ENCODE results near the gene CRACR2A. TPM values are rescaled to one million over a fixed set of nuclear protein-coding genes. Genes with fewer than 3 reads are reported as not detected.

CRACR2A gene
- total and polyA plus RNA-seq, 9 of the 15 experiments (the other 6 are each of a cell fraction or from before 2014, with no cell fraction given) = 2.1 to 15.1 (median 10.4) TPM

GRCh38 chr12:3620856-3621255 is 132.1 kb downstream of the CRACR2A start:
- ChIA-PET CTCF (ENCODE audit: low intra/inter-chr PET ratio) (no interaction called here), POLR2A (interaction anchor here (0.6 kb wide), 1 partner anchor 12 kb away, joined by 3 read pairs; no protein-coding TSS in a partner anchor)
- Histone ChIP-seq H3K27ac (ENCODE audit: extremely low read depth, low read depth, low read length) (no peak overlapping the region), H4K20me1 (replicated peaks; ENCODE audit: control insufficient read depth, insufficient read depth, low read length) (no peaks in the 10 kb centered on the region), H3K4me1 (replicated peaks in 1 of 2; ENCODE audit: control insufficient read depth in 2 of 2, insufficient read depth in 2 of 2, low read length in 2 of 2) (no peaks in the 10 kb centered on the region), H3K9me3 (replicated peaks; ENCODE audit: control insufficient read depth, insufficient read depth, low read depth, low read length) (no peaks in the 10 kb centered on the region), H3K9ac (ENCODE audit: insufficient read depth in 1 of 2, low read depth in 2 of 2, low read length in 2 of 2) (no peak overlapping the region), H3K36me3 (ENCODE audit: control insufficient read depth, insufficient read depth, low read length) (no peaks in the 10 kb centered on the region), H3K4me2 (ENCODE audit: insufficient read depth, low read length) (no peak overlapping the region), H3K4me3 (no peak overlapping the region), H3K27me3 (ENCODE audit: control insufficient read depth in 2 of 2, insufficient read depth in 2 of 2, low read length in 2 of 2) (no peaks in the 10 kb centered on the region), H3K9me1 (ENCODE audit: control insufficient read depth, insufficient read depth, low read length) (no peaks in the 10 kb centered on the region), H3K79me2 (ENCODE audit: control insufficient read depth, insufficient read depth, low read length) (no peaks in the 10 kb centered on the region), H2AFZ (ENCODE audit: low read depth, low read length) (no peak overlapping the region)
- intact Hi-C loops (cut with micrococcal nuclease) = no loop called here
- DNase-seq (ENCODE audit: extremely low read depth in 1 of 4, low spot score in 3 of 4) (no peak), FAIRE-seq (no peak), ATAC-seq (no peak)
- BruUV-seq (replicated peaks) = no TSS peak
- TF ChIP-seq RNF219 (CRISPR knock-in tag; IDR thresholded peaks at IDR 0.05) (no peak), POLR2G (IDR thresholded peaks at IDR 0.05; ENCODE audit: low read depth, low read length) (no peak), RBM25 (IDR thresholded peaks at IDR 0.05; ENCODE audit: low read depth, low read length, severe bottlenecking) (no peak), POLR2B (IDR thresholded peaks at IDR 0.05; ENCODE audit: low read depth, partially characterized antibody) (no peak), SMARCA5 (IDR thresholded peaks at IDR 0.05) (no peak), ZNF717 (CRISPR knock-in tag; IDR thresholded peaks at IDR 0.05) (no peak), LEF1 (IDR thresholded peaks at IDR 0.05) (no peak), NR2C2 (CRISPR knock-in tag; IDR thresholded peaks at IDR 0.05) (no peak), NR2C2 (tag; IDR thresholded peaks at IDR 0.05) (no peak), ZNF165 (CRISPR knock-in tag; IDR thresholded peaks at IDR 0.05; ENCODE audit: borderline replicate concordance) (no peak), NR2C1 (IDR thresholded peaks at IDR 0.05) (no peak), NR2C1 (tag; IDR thresholded peaks at IDR 0.05) (no peak), ZNF134 (CRISPR knock-in tag; conservative IDR thresholded peaks at IDR 0.05) (no peak), CHCHD3 (CRISPR knock-in tag; IDR thresholded peaks at IDR 0.05) (no peak), JUN (IDR thresholded peaks at IDR 0.05; ENCODE audit: borderline replicate concordance, low read depth, low read length) (no peak), JUN (CRISPR knock-in tag; IDR thresholded peaks at IDR 0.05; ENCODE audit: borderline replicate concordance) (no peak), RBBP5 (IDR thresholded peaks at IDR 0.05; ENCODE audit: borderline replicate concordance, insufficient read depth, low read length, poor library complexity, severe bottlenecking) (no peak)
- TF ChIP-seq, protein P1, sequence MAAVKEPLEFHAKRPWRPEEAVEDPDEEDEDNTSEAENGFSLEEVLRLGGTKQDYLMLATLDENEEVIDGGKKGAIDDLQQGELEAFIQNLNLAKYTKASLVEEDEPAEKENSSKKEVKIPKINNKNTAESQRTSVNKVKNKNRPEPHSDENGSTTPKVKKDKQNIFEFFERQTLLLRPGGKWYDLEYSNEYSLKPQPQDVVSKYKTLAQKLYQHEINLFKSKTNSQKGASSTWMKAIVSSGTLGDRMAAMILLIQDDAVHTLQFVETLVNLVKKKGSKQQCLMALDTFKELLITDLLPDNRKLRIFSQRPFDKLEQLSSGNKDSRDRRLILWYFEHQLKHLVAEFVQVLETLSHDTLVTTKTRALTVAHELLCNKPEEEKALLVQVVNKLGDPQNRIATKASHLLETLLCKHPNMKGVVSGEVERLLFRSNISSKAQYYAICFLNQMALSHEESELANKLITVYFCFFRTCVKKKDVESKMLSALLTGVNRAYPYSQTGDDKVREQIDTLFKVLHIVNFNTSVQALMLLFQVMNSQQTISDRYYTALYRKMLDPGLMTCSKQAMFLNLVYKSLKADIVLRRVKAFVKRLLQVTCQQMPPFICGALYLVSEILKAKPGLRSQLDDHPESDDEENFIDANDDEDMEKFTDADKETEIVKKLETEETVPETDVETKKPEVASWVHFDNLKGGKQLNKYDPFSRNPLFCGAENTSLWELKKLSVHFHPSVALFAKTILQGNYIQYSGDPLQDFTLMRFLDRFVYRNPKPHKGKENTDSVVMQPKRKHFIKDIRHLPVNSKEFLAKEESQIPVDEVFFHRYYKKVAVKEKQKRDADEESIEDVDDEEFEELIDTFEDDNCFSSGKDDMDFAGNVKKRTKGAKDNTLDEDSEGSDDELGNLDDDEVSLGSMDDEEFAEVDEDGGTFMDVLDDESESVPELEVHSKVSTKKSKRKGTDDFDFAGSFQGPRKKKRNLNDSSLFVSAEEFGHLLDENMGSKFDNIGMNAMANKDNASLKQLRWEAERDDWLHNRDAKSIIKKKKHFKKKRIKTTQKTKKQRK (IDR thresholded peaks at IDR 0.05; ENCODE audit: borderline replicate concordance, low read depth, low read length) = no peak
- TF ChIP-seq, protein P2, sequence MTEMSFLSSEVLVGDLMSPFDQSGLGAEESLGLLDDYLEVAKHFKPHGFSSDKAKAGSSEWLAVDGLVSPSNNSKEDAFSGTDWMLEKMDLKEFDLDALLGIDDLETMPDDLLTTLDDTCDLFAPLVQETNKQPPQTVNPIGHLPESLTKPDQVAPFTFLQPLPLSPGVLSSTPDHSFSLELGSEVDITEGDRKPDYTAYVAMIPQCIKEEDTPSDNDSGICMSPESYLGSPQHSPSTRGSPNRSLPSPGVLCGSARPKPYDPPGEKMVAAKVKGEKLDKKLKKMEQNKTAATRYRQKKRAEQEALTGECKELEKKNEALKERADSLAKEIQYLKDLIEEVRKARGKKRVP (CRISPR knock-in tag; IDR thresholded peaks at IDR 0.05) = no peak
- in situ Hi-C loops (cut with MboI) = no loop called here
- WGBS (ENCODE audit: insufficient coverage, low coverage, missing lambda C conversion rate) = 85% methylated on average over 6 of the region's 7 CpGs

Data from K562 (cell line).